Measurements from ENCODE around the gene FAM117A. TPM values are rescaled to one million over a fixed set of nuclear protein-coding genes. Genes with fewer than 3 reads are reported as not detected.
A peak's percentile ranks its signal among the peaks of the same experiment; 100 is the strongest.
"Not testable (repeated sequence)": the region's sequence is repeated elsewhere in the genome, so short reads cannot be mapped to it uniquely, and the experiment has no call there.

The FAM117A gene
- total and polyA plus RNA-seq, 11 donors: 5.2 to 18.5 (median 10.4) TPM

- TF ChIP-seq CTCF (IDR thresholded peaks at IDR 0.05): no peak
- DNase-seq: no peak
Observed at GRCh38 chr17:49760932-49761558, 2.9 kb downstream of the FAM117A start.

GRCh38 chr17:49760296-49760695 is 3.6 kb downstream of the FAM117A start:
- H3K36me3 ChIP-seq: peaks cover 0 to 7% (median 0%) of the 10 kb centered on the region in 9 donors
- no peaks in the 10 kb centered on the region for H3K27me3 ChIP-seq
- no peak overlapping the region for H3K4me3 ChIP-seq
- DNase-seq (no peak), ATAC-seq (no peak)
- H3K4me1 ChIP-seq: peaks cover 0 to 63% (median 33%) of the 10 kb centered on the region in 12 donors
- TF ChIP-seq CTCF (IDR thresholded peaks at IDR 0.05): no peak
- no peak for TF ChIP-seq POLR2A (IDR thresholded peaks at IDR 0.05)
- peak overlapping the region in 1 of 12 donors; percentile 22 for H3K27ac ChIP-seq
- intact Hi-C loops (cut with DNase I): loop anchor here in 3 of 10 donors (5.0 kb wide), 2 partner anchors 33 to 38 kb away; no protein-coding TSS in a partner anchor
- no peaks in the 10 kb centered on the region for H3K9me3 ChIP-seq
- WGBS, 4 donors: 60 to 74% (median 68%) methylated on average over 1 of the region's 1 CpG

More at GRCh38 chr17:49760932-49761558, 2.9 kb downstream of the FAM117A start:
- Histone ChIP-seq H3K36me3 (peaks cover 0 to 7% (median 0%) of the 10 kb centered on the region in 9 donors), H3K4me1 (peaks cover 0 to 56% (median 31%) of the 10 kb centered on the region in 12 donors), H3K27me3 (no peaks in the 10 kb centered on the region), H3K27ac (peak overlapping the region in 2 of 12 donors; percentile 7 to 84), H3K4me3 (peak overlapping the region in 1 of 12 donors; percentile 73), H3K9me3 (no peaks in the 10 kb centered on the region)
- intact Hi-C loops (cut with DNase I): loop anchor here in 3 of 10 donors (5.0 kb wide), 2 partner anchors 34 to 39 kb away; no protein-coding TSS in a partner anchor
- no peak for ATAC-seq
- WGBS, 4 donors: 60 to 66% (median 63%) methylated on average over 6 of the region's 6 CpGs

DNA sequence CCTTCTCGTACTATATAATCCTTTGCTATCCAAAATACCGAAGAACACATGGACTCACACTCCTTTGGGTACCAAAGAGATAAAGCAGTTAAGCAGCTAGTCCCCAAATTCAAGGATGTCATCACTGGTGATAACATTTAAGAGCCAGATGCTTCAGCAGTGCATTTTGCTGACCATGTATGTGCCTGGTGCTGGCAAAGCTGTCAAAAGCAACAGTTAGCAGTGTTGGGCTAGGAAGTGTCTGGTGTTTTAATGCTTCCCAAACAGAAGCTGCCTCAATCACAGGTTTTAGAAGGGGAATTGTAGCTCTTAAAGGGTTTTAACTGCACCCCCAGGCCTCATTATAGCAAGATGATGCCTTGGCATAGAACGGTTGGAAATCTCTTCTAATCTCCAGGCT is 4.7 kb downstream of the FAM117A start:
- no peak overlapping the region for H3K4me3 ChIP-seq
- no peaks in the 10 kb centered on the region for H3K9me3 ChIP-seq
- H3K27ac ChIP-seq: peak overlapping the region in 4 of 12 donors; percentile 13 to 31 (median 20)
- H3K4me1 ChIP-seq: peaks cover 0 to 65% (median 31%) of the 10 kb centered on the region in 12 donors
- 37 to 49% (median 40%) methylated on average over 3 of the region's 3 CpGs for WGBS, 4 donors
- no peaks in the 10 kb centered on the region for H3K27me3 ChIP-seq
- TF ChIP-seq CTCF (IDR thresholded peaks at IDR 0.05) (no peak), POLR2A (IDR thresholded peaks at IDR 0.05) (no peak)
- peaks cover 0 to 7% (median 0%) of the 10 kb centered on the region in 9 donors for H3K36me3 ChIP-seq
- ATAC-seq (no peak), DNase-seq (no peak)
- intact Hi-C loops (cut with DNase I): loop anchor here in 1 of 10 donors (5.0 kb wide), 1 partner anchor 37 kb away; no protein-coding TSS in a partner anchor

DNA sequence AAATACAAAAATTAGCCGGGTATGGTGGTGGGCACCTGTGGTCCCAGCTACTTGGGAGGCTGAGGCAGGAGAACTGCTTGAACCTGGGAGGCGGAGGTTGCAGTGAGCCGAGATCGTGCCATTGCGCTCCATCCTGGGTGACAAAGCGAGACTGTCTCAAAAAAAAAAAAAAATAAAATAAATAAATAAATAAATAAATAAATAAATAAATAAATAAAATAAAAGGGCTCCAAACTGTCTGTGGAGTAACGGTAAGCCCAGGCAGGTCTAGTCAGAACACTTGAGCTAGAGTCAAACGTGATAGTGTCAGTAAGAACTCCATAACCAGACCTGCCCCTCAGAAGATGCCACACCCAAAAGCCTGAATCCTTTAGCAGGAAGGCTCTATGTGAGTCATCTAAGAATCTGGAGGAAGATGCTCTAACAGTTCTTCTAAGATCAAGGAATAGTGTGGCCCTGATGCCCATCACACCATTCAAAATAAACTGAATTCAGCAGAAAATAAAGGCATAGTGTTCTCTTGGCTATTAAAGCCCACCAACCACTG is 5.4 kb downstream of the FAM117A start:
- H3K36me3 ChIP-seq, H3K4me3 ChIP-seq, ATAC-seq, DNase-seq, H3K27me3 ChIP-seq, H3K9me3 ChIP-seq: not testable (repeated sequence)
- WGBS, 4 donors: 86 to 91% (median 87%) methylated on average over 8 of the region's 8 CpGs
- Histone ChIP-seq H3K4me1 (peaks cover 0 to 72% (median 36%) of the 10 kb centered on the region in 12 donors), H3K27ac (peak overlapping the region in 2 of 12 donors; percentile 19 to 31)
- intact Hi-C loops (cut with DNase I): loop anchor here in 1 of 10 donors (5.0 kb wide), 1 partner anchor 36 kb away; no protein-coding TSS in a partner anchor
